Caki2 (cell line): ENCODE results near the gene DUSP3. TPM values are rescaled to one million over a fixed set of nuclear protein-coding genes. Genes with fewer than 3 reads are reported as not detected.

Source experiments
- DNase-seq: peaks from one replicate; pipeline ENCODE4 v3.0.0-alpha.2; 2015; ENCODE audit warnings: low read depth
- in situ Hi-C: cut with HindIII; loops from 2 replicates; pipeline ENCODE4 v1.10.0; 2016; ENCODE audit warnings: low sequenced_read_pairs, low pct_unique_long_range_greater_than_20kb, mixed read lengths
- total RNA-seq: library from RNA; depleted of rRNA; stranded (reverse); fragments of >200 nt; shearing (Covaris generic); gene quantifications from 2 replicates; pipeline ENCODE4 v1.2.3, GENCODE V29; 2014; ENCODE audit warnings: low replicate concordance

The DUSP3 gene
- total RNA-seq, 1 experiment from 2014 or later: 48.7 TPM

DNA sequence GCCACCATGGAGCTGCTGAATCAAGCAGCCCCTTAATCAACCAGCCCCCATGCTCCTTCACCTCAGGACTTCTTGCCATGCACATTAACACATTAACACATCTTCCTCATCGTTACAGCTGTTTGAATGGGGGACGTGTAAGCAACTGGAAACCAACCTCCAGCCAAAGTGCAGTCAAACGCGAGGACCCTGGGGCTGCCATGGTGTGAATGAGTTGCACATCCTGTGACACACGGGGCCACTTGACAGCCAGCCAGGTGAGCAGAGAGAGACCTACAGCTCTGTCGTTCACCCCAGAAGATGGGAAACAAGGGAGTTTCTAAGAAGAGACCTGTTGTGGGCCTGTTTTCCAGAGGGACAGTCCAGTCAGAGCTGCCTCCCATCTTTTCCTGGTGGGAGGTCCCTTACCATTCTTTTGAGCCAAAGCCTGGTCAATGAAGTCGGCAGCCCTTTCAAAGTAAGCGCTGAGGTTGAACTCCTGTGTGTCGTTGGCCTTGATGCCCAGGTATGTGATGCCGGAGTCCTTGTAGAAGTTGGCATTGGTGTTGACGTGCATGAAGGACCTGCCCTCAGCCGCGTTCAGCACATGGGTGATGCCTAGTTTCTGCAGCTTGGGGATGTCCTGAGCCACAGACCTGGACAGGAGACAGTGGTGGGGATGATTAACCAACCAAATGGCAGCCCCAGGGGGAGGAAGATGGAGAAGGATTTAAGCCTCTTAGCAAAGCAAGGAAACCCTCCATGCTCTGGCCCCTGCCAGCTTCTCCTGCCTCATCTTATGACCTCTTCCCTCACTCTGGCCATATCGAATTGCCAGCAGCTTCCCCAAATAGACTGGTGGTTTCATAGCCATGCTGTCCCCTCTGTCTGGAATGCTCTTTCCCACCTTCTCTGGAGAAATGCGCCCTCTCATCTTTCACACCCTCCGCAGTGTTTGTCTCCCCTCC lies 4.2 kb downstream of the DUSP3 start:
- no peak for DNase-seq
- in situ Hi-C loops: no loop called here

DNA sequence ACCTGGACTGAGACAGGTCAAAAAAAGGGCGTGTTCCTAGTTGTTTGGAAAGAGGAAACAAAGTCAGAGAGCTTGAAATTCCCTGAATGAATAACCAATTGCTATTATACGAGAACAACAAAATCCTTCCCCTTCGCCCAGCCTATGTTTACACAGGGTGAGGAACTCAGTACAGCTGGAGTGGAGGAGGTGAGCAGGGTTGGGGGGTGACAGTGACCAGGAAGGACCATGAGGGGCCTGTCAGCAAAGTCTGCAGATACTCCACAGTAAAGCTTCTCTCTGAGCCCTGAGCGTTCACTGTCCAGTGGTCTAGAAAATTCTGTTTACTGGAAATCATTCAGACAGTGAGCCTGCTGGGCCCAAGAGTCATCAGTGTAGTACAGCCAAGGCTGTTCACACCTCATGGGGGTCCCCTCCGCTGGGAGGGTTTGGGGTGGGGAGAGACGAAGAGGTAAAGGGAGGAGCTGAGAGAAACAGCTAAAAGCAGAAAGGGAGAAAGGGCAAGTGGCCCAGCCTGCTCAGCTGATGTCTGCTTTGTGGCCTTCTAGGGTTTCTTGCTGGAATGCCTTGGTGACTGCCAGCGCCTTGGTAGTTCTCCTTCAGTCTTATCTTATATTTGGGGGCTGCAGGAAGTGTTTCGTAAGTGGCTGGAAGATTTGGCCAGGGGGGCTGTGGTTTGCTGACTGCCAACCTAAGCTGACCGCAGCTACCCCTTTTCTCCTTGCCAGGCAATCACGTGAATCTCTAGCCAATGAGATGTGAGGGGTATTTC lies 5.7 kb downstream of the DUSP3 start:
- in situ Hi-C loops: no loop called here
- no peak for DNase-seq

DNA sequence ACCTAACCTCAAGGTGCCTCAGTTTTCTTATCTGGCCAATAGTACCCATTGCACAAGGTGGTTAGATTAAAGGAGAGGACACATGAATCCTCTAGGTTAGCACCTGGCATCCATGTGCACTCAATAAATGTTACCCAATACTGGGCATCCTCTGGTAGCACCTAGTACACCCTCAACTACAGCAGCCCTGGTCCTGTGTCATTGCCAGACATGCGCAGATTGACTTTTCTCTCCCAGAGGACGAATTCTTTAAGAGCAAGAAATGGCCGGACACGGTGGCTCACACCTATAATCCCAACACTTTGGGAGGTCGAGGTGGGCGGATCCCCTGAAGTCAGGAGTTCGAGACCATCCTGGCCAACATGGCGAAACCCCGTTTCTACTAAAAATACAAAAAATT lies 7.3 kb downstream of the DUSP3 start:
- no peak for DNase-seq
- in situ Hi-C loops: no loop called here

DNA sequence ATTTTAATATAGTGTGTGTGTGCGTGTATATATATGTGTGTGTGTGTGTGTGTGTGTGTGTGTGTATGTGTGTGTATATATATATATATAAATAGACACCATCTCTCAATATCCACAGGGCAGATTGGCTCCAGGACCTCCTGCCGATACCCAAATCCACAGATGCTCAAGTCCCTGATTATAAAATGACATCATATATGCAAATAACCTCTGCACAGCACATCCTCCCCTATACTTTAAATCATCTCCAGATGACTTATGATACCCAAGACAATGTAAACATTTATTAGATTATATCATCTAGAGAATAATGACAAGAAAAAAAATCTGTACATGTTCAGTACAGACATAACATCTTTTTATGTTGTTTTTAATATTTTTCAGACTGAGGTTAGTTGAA lies 7.8 kb downstream of the DUSP3 start:
- no peak for DNase-seq
- in situ Hi-C loops: no loop called here

DNA sequence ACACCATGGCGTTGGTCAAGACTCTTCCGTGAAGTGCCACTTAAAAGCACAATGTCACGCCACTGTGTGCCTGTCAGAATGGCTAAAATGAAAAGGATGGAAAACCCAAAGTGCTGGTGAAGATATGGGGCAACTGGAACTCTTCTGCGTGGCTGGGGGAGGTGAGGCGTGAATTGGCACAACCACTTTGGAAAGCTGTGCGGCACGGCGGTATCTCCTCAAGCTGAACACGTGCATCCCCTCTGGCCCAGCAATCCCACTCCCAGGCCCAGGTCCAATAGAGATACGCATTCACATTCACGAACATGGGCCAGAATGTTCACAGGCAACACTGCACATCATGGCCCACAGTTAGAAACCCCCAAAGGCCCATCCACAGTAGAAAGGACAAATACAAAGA lies 8.9 kb downstream of the DUSP3 start:
- DNase-seq: no peak
- in situ Hi-C loops: no loop called here

DNA sequence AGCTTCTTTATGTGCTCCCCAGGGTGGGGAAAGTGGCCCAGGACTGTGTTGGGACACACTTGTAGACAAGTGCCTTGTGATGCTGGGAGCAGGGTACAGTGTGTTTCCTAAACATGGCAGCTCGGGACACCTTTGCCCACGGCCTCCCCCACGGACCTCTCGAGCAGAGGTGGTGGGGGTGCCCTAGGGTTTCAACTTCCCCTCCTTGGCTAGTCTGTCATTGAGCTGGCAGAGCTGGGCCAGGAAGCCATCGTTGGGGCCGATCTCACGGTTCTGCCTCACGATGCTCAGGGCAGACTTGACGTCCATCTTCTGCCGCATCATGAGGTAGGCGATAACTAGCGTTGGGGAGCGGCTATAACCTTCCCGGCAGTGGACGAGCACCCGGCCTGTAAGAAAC lies 9.4 kb downstream of the DUSP3 start:
- no peak for DNase-seq
- in situ Hi-C loops: no loop called here

DNA sequence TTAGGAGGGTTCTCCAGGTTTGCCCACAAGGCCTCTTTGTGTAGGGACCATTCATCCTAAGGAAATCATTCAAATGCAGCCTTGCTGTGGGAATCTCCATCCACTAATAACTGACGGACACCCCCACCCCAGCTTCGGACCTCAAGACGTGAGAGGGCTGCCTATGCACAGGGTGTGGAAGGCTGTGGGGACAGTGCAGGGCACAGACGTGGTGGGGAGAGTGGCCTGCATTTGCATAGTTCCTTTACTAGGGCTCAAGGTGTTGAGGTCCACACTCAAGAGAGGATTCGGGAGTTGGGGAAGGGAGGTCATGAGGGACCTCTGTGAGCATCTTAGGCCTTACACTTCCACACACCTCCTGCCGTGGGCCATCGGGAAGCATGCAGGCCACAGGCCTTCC lies 9.8 kb downstream of the DUSP3 start:
- DNase-seq: no peak
- in situ Hi-C loops: no loop called here

DNA sequence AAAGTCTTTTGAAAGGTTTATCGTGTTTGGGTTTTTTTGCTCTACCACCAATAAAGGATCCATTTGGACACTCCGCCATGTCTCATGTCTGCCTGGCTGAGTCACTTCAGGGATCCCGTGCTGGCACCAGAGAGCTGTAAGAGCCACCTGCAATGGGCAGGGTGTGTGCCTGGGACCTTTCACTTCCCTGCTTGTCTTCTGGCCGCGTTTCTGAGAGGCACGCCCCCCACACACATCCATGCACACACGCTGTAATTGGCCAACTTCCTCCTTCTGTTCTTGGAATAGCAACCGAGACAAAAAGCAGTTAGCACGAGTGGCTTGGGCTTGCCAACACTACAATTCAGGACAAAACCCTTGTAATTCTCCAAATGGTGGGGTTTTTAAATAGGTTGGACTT lies 10.4 kb downstream of the DUSP3 start:
- DNase-seq: no peak
- in situ Hi-C loops: no loop called here

DNA sequence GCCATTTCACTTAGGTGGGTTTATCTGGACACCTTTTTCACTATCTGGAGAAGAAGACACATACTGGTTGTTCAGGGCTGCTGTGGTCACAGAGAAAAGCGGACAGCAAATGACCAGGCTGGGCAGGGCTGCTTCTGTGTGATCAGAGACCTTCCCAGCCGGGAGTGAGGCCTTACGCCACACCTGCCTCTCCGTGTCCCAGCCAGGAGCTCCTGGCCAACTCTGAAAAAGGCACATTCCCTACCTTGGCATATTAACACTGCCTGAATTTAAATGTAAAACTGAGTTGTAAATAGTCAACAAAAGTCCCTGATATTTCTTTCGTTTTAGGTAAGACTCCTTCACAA lies 11.1 kb downstream of the DUSP3 start:
- no peak for DNase-seq
- in situ Hi-C loops: no loop called here

DNA sequence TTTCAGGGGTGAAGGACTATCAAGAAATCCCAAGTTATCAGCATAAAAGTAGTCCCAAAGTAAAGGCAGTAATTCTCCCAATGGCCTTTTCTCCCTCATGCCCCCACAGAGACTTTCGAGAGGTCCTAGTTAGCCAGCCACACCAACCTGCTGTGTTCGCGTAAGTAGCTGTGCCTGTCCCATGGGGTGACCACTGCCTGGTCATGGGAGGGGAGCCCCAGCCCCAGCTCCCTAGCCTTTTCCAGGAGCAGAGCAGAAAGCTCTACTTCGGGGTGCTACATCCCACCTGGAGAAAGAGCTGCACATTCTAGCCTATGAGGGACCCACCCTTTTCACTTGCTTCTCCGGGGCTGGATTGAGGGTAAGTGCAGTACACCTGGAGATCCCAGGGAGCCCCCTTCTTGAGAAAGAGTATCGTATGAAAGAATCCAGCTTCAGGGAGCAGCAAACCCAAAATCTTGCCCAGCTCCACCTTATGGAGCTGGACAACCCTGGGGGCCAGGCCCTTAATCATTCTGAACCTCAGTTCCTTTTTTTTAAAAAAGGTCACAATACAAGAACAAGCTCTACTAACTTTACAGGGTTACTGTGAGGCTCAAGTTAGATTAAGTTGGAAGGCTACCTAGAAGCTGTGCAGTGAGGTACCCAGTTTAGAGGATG lies 11.6 kb downstream of the DUSP3 start:
- in situ Hi-C loops: no loop called here

DNA sequence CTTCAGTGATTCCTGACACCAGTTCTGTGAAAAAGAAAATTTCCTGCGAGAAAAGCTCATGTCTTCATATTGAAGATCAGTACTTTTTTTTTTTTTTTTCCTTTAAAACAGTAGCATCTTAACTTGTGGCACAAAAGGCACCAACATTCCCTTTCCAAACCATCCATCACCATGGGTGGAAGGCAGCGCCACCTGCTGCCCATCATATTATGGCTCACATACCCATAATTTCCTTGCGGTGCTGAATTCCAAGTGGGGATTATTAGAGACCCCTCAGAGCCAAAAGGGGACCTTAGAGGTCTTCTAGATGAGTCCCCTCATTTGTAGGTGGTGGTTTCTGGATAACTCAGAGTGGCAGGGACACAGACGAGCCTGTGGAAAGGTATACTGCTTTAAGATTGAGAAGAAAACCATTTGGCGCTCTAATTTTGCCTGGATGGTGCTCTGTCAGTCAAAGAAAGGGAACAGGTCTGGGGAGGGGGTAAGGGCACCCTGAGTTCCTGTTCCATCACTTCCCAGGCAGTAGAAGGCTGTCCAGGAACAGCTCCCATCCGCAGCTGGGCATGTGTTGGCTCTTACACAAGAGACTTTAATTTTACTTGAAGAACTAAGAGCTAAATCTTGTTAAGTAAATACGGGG lies 12.2 kb downstream of the DUSP3 start:
- DNase-seq: peak; percentile 42
- in situ Hi-C loops: no loop called here

More for the DNA sequence above, 11.6 kb downstream of the DUSP3 start:
- no peak for DNase-seq

DNA sequence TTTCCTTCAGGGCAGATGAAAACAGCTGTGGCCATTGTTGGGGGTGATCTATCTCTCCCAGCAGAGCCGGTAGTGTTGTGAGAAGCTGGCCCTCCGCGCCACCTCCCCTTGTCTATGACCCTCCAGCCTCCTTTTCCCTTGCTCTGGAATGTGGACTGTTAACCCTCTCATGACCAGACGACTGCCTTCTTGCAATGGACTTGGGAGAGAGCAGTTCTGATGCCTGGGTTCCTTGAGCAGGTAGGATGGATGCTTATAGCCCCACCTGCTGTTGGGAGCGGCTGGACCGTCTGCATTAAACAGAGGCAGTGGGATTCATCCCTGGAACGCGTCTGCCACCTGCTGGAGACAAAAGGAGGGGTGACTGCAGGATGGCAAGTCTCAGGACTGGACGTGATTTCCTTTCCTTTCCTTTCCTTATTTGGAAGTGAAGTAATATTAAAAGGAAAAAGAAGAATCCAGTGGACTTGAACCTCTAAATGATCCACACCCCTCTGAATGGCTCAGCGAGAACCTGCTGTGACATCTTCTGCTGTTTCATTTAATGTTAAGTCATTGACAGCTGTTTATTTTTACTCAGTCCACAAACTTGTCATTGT lies 18.4 kb downstream of the DUSP3 start:
- DNase-seq: peak; percentile 91
- in situ Hi-C loops: no loop called here

DNA sequence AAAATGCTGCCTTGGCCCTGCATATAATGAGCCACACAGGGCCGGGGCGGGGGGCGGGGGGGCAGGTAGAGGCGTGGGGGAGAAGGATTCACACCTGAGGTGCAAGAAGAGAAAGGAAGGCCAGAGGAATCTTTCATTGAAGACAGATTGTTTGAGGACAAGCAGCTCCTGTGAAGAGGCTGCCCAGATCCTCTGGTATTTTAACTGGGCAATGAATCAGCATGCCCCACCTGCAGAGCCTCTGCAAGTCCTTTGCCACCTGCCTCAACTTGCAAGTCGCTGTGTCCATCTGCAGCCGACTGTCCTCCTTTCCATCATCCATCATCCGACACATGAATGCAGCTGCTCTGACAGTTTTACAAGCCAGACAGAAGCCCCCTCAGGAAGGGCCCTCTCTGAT lies 18.9 kb downstream of the DUSP3 start:
- DNase-seq: no peak
- in situ Hi-C loops: loop anchor here (10.0 kb wide), 1 partner anchor 55 kb away; no protein-coding TSS in a partner anchor

DNA sequence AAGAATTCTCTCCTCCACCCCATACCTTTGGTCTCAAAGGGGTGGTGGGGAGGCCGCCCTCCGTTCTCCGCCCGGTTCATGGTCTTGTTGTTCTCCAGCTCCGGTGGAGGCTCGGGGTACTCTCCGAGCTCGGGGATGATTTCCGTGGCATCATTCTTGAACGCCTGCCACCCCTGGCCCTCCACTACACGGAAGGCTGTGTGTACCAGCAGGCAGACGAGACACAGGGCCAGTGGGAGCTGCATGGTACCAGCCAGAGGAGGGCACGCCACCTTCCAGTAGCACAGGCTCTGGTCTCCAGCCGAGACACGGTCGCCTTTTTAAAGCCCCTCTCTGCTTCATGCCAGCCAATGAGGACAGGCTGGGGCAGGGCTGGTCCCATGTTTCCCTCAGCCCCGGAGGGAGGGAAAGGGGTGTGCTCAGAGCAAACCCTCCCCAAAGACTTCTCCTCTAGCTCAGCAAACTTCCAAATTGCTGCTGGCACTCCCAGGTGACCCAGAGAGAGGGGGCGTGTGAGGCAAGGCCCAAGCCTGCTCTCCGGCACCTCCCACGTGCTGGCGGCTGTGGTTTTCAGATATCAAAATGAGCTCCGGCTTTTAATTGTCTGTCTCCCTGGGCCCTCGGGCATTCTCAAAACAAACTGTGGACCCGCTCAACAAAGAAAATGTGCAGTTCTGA lies 20.1 kb downstream of the DUSP3 start, which contains the start of gene SOST:
SOST (minus strand) TSS at position 295 of the 678 bp plus-strand sequence; CDS start at position 245, 50 bp downstream.
- no peak for DNase-seq
- in situ Hi-C loops: loop anchor here (10.0 kb wide), 1 partner anchor 54 kb away; no protein-coding TSS in a partner anchor

DNA sequence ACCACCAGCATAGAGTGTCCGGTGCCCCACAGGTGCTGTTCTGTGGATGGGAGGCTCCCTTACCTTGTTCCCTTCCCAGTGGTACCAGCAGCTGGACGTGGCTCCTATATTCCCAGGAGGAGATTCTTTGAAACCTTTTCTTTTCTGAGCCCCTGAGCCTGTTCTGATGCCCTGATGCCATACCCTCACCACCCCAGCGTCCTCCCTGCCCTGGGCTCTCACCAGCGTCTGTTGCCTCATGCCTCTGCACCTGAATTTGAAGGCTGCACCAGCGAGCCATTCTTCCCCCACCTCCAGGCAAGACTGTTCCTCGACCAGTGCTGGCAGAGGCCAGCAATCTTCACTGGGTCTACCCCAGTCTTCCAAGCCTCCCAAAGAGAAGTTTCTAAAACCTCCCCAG lies 20.7 kb downstream of the DUSP3 start:
- in situ Hi-C loops: loop anchor here (10.0 kb wide), 1 partner anchor 53 kb away; no protein-coding TSS in a partner anchor
- no peak for DNase-seq

DNA sequence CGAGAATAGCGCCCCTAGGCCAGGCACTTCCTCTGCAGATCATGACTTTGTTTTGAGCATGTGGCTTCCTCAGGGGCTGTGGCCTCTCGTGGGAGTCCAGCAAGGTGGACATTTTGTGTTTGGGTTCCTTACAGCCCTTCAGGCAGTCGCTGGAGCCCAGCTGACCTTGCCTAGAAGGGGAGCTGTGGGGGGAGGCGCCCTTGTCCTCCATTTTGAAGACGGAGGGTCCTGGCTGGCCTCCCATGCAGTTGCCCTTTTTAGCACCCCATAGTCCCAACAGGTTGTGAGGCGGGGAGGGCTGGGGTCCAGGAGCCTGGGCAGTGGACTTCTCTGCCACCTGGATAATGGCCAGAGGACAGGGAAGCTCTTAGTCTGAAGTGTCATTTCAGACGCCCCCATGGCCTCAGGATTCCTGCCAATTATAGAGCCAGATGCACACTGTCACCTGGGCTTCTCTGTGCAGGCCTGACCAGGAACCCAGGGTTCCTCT lies 21.6 kb downstream of the DUSP3 start:
- DNase-seq: no peak

DNA sequence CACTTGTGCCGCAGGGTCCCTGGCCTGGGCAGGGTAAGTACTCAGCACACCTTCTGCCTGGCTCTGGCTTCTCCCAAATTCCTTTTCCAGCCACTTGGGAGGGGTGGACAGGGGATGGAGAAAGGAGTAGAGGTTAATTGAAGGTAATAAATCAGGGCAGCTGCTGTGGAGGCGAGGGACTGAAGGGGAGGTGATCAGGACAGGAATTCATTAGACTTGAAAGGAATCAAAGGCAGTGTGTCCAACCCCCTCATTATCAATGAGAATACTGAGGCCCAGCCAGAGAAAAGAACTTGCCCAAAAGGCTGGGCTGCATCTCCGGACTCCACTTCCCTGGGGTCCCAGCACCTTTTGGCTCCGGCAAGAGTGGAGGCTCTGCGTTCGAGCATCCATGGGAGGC lies 22.6 kb downstream of the DUSP3 start:
- in situ Hi-C loops: loop anchor here (10.0 kb wide), 1 partner anchor 51 kb away; no protein-coding TSS in a partner anchor
- DNase-seq: no peak

More for the DNA sequence above, 21.6 kb downstream of the DUSP3 start:
- in situ Hi-C loops: loop anchor here (10.0 kb wide), 1 partner anchor 52 kb away; no protein-coding TSS in a partner anchor
